HepG2 (cell line): ENCODE results near the gene TNFSF10. TPM values are rescaled to one million over a fixed set of nuclear protein-coding genes. Genes with fewer than 3 reads are reported as not detected.

Source experiments
- ATAC-seq: fragments of 200-7000 bp; cut with Tn5 transposase; 3 replicates; pipeline ENCODE4 v1.9.1; 2020; ENCODE audit warnings: mild to moderate bottlenecking, moderate library complexity
- BruUV-seq: library from RNA; stranded (reverse); fragments of 400-500 nt; replicated peaks from 2 replicates; lab custom pipeline; 2021; lab: Mats Ljungman, UMichigan
- CTCF ChIA-PET: fragments of 300-600 bp; formaldehyde crosslinking; extraction: SDS; loops from one replicate; lab custom pipeline; 2021; ENCODE audit warnings: low total read pairs, inconsistent platforms, low intra/inter-chr PET ratio; lab: Yijun Ruan, JAX
- POLR2A ChIA-PET: fragments of 350-600 bp; sonication (Branson Sonifier 250); formaldehyde crosslinking; loops from one replicate; lab custom pipeline; 2020; ENCODE audit warnings: antibody characterized with exemption, inconsistent platforms; lab: Yijun Ruan, JAX
- DNase-seq: peaks from one replicate; pipeline ENCODE4 v3.0.0-alpha.2; 2015; ENCODE audit warnings: low spot score
- FAIRE-seq: peaks from 3 replicates; lab custom pipeline; 2011; peaks lifted over from hg19 to GRCh38; lab: Jason Lieb, UNC
- H2AFZ ChIP-seq: one replicate; pipeline ENCODE4 v1.6.1; 2011; ENCODE audit warnings: low read length, inconsistent platforms
- H3K27ac ChIP-seq: fragments of 300-600 bp; 3 replicates; pipeline ENCODE4 v1.8.0; 2011; ENCODE audit warnings: mixed run types, mild to moderate bottlenecking, mixed read lengths, low read length, inconsistent platforms; ENCODE audit not compliant: insufficient read depth; ENCODE audit errors: extremely low read length
- H3K27me3 ChIP-seq, 2 experiments: fragments of 200-600 bp in 1 of 2; 2 replicates in 1 of 2; 3 replicates in 1 of 2; pipeline versions ENCODE4 v1.6.0 to v1.8.0; 2011; ENCODE audit warnings: low read length in 2 of 2, mild to moderate bottlenecking in 2 of 2, moderate library complexity in 2 of 2, inconsistent platforms in 1 of 2; ENCODE audit not compliant: insufficient read depth in 2 of 2, control insufficient read depth in 1 of 2
- H3K36me3 ChIP-seq, 2 experiments: fragments of 200-600 bp in 1 of 2; replicated peaks in 1 of 2; 2 replicates in 1 of 2; 3 replicates in 1 of 2; pipeline versions ENCODE4 v1.5.1 to v1.8.0; 2011; ENCODE audit warnings: low read length in 2 of 2, inconsistent platforms in 1 of 2; ENCODE audit not compliant: insufficient read depth in 2 of 2, control insufficient read depth in 1 of 2
- H3K4me1 ChIP-seq: 2 replicates; pipeline ENCODE4 v1.5.1; 2012; ENCODE audit warnings: low read length, inconsistent platforms; ENCODE audit not compliant: insufficient read depth
- H3K4me2 ChIP-seq: 2 replicates; pipeline ENCODE4 v1.6.0; 2011; ENCODE audit warnings: low read depth, low read length, inconsistent platforms
- H3K4me3 ChIP-seq, 3 experiments: fragments of 200-600 bp in 1 of 3; sonication (generic), shearing (Covaris generic) in 1 of 3; replicated peaks in 1 of 3; 2 replicates each; pipeline ENCODE4 v1.5.1; 2011 to 2016; ENCODE audit warnings: low read length in 3 of 3, inconsistent platforms in 2 of 3, low read depth in 2 of 3, mild to moderate bottlenecking in 2 of 3, control low read depth in 1 of 3, mixed read lengths in 1 of 3; ENCODE audit not compliant: insufficient read depth in 1 of 3
- H3K79me2 ChIP-seq: one replicate; pipeline ENCODE4 v1.6.1; 2011; ENCODE audit warnings: low read length, inconsistent platforms; ENCODE audit not compliant: insufficient read depth
- H3K9ac ChIP-seq: 2 replicates; pipeline ENCODE4 v1.6.0; 2011; ENCODE audit warnings: mild to moderate bottlenecking, low read depth, low read length, inconsistent platforms; ENCODE audit not compliant: insufficient read depth
- H3K9me3 ChIP-seq: 2 replicates; pipeline ENCODE4 v1.5.1; 2012; ENCODE audit warnings: mild to moderate bottlenecking, low read length
- H4K20me1 ChIP-seq: 2 replicates; pipeline ENCODE4 v1.6.0; 2011; ENCODE audit warnings: inconsistent platforms, mild to moderate bottlenecking, low read length, moderate library complexity; ENCODE audit not compliant: insufficient read depth
- FOXJ3 ChIP-seq: sonication (generic); formaldehyde crosslinking; IDR thresholded peaks from 2 replicates; pipeline ENCODE4 v1.4.0; 2020; ENCODE audit warnings: missing genetic modification reagents, mild to moderate bottlenecking, borderline replicate concordance
- GFI1 ChIP-seq: sonication (generic); formaldehyde crosslinking; IDR thresholded peaks from 2 replicates; pipeline ENCODE4 v1.5.0; 2020; ENCODE audit warnings: missing genetic modification reagents, mild to moderate bottlenecking, borderline replicate concordance
- MED1 ChIP-seq: sonication (generic); formaldehyde crosslinking; IDR thresholded peaks from 2 replicates; pipeline ENCODE4 v1.4.0; 2020; ENCODE audit warnings: missing genetic modification reagents
- SETDB1 ChIP-seq: sonication (generic); formaldehyde crosslinking; IDR thresholded peaks from 2 replicates; pipeline ENCODE4 v1.5.1; 2020; ENCODE audit warnings: missing genetic modification reagents, mild to moderate bottlenecking, borderline replicate concordance
- SNAPC4 ChIP-seq: sonication (generic); formaldehyde crosslinking; IDR thresholded peaks from 2 replicates; pipeline ENCODE4 v1.4.0; 2020; ENCODE audit warnings: mild to moderate bottlenecking, missing genetic modification reagents
- TCF7 ChIP-seq: sonication (generic); IDR thresholded peaks from 2 replicates; pipeline ENCODE4 v1.6.1; 2016; ENCODE audit warnings: antibody characterized with exemption, low read depth
- ZBTB20 ChIP-seq: sonication (generic); formaldehyde crosslinking; IDR thresholded peaks from 2 replicates; pipeline ENCODE4 v1.8.1; 2023; ENCODE audit warnings: missing genetic modification reagents, low read depth, mild to moderate bottlenecking, borderline replicate concordance
- ZBTB39 ChIP-seq: sonication (generic); formaldehyde crosslinking; IDR thresholded peaks from 2 replicates; pipeline ENCODE4 v1.5.0; 2020; ENCODE audit warnings: missing genetic modification reagents
- ZFAT ChIP-seq: sonication (generic); formaldehyde crosslinking; conservative IDR thresholded peaks from 2 replicates; pipeline ENCODE4 v1.8.1; 2023; ENCODE audit warnings: missing genetic modification reagents, inconsistent platforms
- ZNF260 ChIP-seq: sonication (generic); formaldehyde crosslinking; IDR thresholded peaks from 2 replicates; pipeline ENCODE4 v1.4.0; 2020; ENCODE audit warnings: missing genetic modification reagents, low read depth, mild to moderate bottlenecking, borderline replicate concordance
- ZNF274 ChIP-seq: sonication (generic); formaldehyde crosslinking; IDR thresholded peaks from 2 replicates; pipeline ENCODE4 v1.5.1; 2020; ENCODE audit warnings: mild to moderate bottlenecking, missing genetic modification reagents
- WGBS: methylation state at CpG from one replicate; pipeline ENCODE4 v1.1.6; 2017; ENCODE audit warnings: low lambda C conversion rate; 5-methylcytosine and 5-hydroxymethylcytosine counted together
- in situ Hi-C: cut with HindIII; loops from 2 replicates; pipeline ENCODE4 v1.10.0; 2017; ENCODE audit warnings: low pct_unique_long_range_greater_than_20kb; ENCODE audit not compliant: extremely low pct_ligation_motif_present
- intact Hi-C: fragments of 100-400 bp; cut with micrococcal nuclease; formaldehyde crosslinking; loops from one replicate; pipeline ENCODE4 v1.10.0; 2022; ENCODE audit not compliant: unreplicated experiment
- polyA plus RNA-seq, 8 experiments: library from polyadenylated mRNA; depleted of rRNA in 3 of 8; stranded (reverse) in 7 of 8; unstranded in 1 of 8; fragments of >200 nt; fragmentation: Illumina TruSeq in 4 of 8; extraction: Trizol in 4 of 8; gene quantifications; 2 replicates each; pipeline versions ENCODE4 v1.2.1 to v1.2.3, GENCODE V29; 2011 to 2016; ENCODE audit warnings: low read depth in 4 of 8, missing spikeins in 1 of 8, mixed read lengths in 1 of 8; ENCODE audit not compliant: insufficient read depth in 1 of 8
- total RNA-seq, 5 experiments: library from RNA; depleted of rRNA; stranded (reverse); fragments of >200 nt; fragmentation: Illumina TruSeq; extraction: Trizol; gene quantifications; 2 replicates each; pipeline ENCODE4 v1.2.3, GENCODE V29; 2016; ENCODE audit warnings: low read depth in 1 of 5

Gene TNFSF10
- total and polyA plus RNA-seq, 2 of the 13 experiments (the other 11 are each of a cell fraction or from before 2014, with no cell fraction given) = 8.4 to 9.9 TPM

DNA sequence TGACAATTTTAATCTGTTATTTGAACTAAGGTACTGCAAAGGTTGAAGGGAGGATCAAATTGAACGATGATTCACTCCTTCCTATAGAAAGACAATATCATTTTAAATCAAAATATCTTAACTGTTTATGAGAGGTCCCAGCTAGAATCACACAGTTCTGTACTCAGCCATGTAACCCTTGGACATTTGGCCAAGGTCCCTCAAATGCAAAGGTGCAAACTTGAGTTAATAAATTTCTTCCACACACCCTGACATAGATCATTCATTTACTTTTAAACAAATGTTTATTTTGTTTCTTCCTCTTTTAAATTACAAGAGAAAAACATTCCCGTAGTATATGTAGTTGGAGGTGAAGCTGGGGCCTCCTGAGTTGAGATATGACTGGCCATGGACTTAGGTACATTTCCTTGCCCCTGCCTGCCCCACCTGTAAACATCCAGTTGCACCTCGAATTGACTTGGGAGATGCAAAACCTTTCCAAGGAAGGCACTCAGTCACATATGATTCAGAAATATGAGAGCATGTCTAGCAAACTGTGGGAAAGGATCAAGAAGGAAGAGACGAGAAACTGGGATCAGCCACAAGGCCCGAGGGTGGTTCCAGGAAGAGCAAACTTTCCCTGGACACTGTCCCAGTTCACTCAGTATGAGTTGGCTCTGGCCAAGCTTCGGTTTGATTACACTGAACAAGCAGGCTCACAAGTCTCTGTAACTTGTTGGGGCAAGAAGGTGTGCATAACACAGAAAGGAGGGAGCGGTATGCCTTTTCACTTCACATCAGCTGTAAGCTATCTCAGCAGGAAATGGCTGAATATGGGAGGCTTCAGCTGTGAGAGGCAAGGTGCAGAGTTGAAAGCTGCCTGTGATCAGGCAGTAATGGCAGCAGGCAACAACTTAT lies 6.7 kb downstream of the TNFSF10 start (continued):
- TF ChIP-seq SNAPC4 (CRISPR knock-in tag) (no peak), ZNF274 (CRISPR knock-in tag) (0 out of 2 replicates have a peak, but pooled peaks have one; percentile 36), ZFAT (CRISPR knock-in tag) (no peak)

GRCh38 chr3:172515130-172515918 lies 7.9 kb downstream of the TNFSF10 start:
- Histone ChIP-seq H3K9me3 (no peaks in the 10 kb centered on the region), H3K9ac (no peak overlapping the region), H3K27ac (peak overlapping the region; percentile 18), H4K20me1 (no peaks in the 10 kb centered on the region), H3K27me3 (no peaks in the 10 kb centered on the region), H3K4me3 (no peak overlapping the region), H3K4me1 (peaks cover 47% of the 10 kb centered on the region), H3K4me2 (no peak overlapping the region), H3K79me2 (peaks cover 5% of the 10 kb centered on the region), H3K36me3 (no peaks in the 10 kb centered on the region; a peak in 1 of 5 replicates), H2AFZ (no peak overlapping the region)
- in situ Hi-C loops (no loop called here), intact Hi-C loops (no loop called here)
- TF ChIP-seq ZNF260 (no peak), FOXJ3 (CRISPR knock-in tag) (peak; percentile 22; the same call in 1 of the 2 replicates), ZBTB39 (CRISPR knock-in tag) (no peak), TCF7 (0 out of 2 replicates have a peak, but pooled peaks have one; percentile 18), ZBTB20 (CRISPR knock-in tag) (no peak), GFI1 (CRISPR knock-in tag) (peak; percentile 63; the same call in 1 of the 2 replicates), SETDB1 (0 out of 2 replicates have a peak, but pooled peaks have one; percentile 33), MED1 (CRISPR knock-in tag) (0 out of 2 replicates have a peak, but pooled peaks have one; percentile 18)
- ChIA-PET POLR2A (interaction anchor here (1.1 kb wide), 1 partner anchor 80 kb away, joined by 3 read pairs; no protein-coding TSS in a partner anchor), CTCF (no interaction called here)
- ATAC-seq = no peak
- FAIRE-seq = no peak
- WGBS = 71% methylated on average over 4 of the region's 4 CpGs
- DNase-seq = no peak
- BruUV-seq = no TSS peak
